K562 (cell line): ENCODE results near the gene PGPEP1. TPM values are rescaled to one million over a fixed set of nuclear protein-coding genes. Genes with fewer than 3 reads are reported as not detected.
A peak's percentile ranks its signal among the peaks of the same experiment; 100 is the strongest.

Experiments
- CAMTA2 ChIP-seq: fragments of 250-450 bp; sonication (Bioruptor Pico); conservative IDR thresholded peaks from 2 replicates; pipeline ENCODE4 v1.5.1; 2022
- NKRF ChIP-seq: fragments of 450-650 bp; IDR thresholded peaks from 2 replicates; pipeline ENCODE4 v1.6.1; 2016; ENCODE audit warnings: borderline replicate concordance
- PBX2 ChIP-seq, 2 experiments: IDR thresholded peaks in 1 of 2; conservative IDR thresholded peaks in 1 of 2; 2 replicates each; pipeline ENCODE4 v1.6.1; 2016; ENCODE audit warnings: low read depth in 2 of 2, mild to moderate bottlenecking in 1 of 2, missing compliant biosample characterization in 1 of 2, missing genetic modification characterization in 1 of 2, moderate library complexity in 1 of 2
- POLR2G ChIP-seq: fragments of 200-400 bp; formaldehyde crosslinking; IDR thresholded peaks from 2 replicates; pipeline ENCODE4 v1.6.1; 2017; ENCODE audit warnings: low read depth, mild to moderate bottlenecking, antibody characterized with exemption, low read length, moderate library complexity
- PTBP1 ChIP-seq: fragments of 200-400 bp; formaldehyde crosslinking; IDR thresholded peaks from 2 replicates; pipeline ENCODE4 v1.6.1; 2017; ENCODE audit warnings: low read depth, low read length
- SOX6 ChIP-seq: fragments of 450-650 bp; IDR thresholded peaks from 2 replicates; pipeline ENCODE4 v1.6.1; 2014; ENCODE audit warnings: mild to moderate bottlenecking
- TFAP4 ChIP-seq: sonication (generic); formaldehyde crosslinking; IDR thresholded peaks from 2 replicates; pipeline ENCODE4 v1.8.0; 2022; ENCODE audit warnings: missing genetic modification reagents, mild to moderate bottlenecking, moderate library complexity, borderline replicate concordance
- THRAP3 ChIP-seq: fragments of 450-650 bp; IDR thresholded peaks from 2 replicates; pipeline ENCODE4 v1.6.1; 2016; ENCODE audit warnings: mild to moderate bottlenecking, inconsistent platforms, borderline replicate concordance
- polyA plus RNA-seq, 8 experiments: library from polyadenylated mRNA; depleted of rRNA in 4 of 8; stranded (reverse) in 5 of 8; unstranded in 3 of 8; fragments of >200 nt; fragmentation: Nextera tagmentation in 2 of 8; fragmentation: Illumina TruSeq in 1 of 8; extraction: Ambion mirVana in 2 of 8; extraction: Trizol in 1 of 8; gene quantifications; 2 replicates each; pipeline versions ENCODE4 v1.2.1 to v1.2.3, GENCODE V29; 2011 to 2014; ENCODE audit warnings: inconsistent platforms in 1 of 8, missing spikeins in 1 of 8
- total RNA-seq, 7 experiments: library from RNA; depleted of rRNA in 6 of 7; stranded (reverse); fragments of >200 nt in 6 of 7; fragmentation: Illumina TruSeq in 2 of 7; extraction: Trizol in 2 of 7; gene quantifications; 2 replicates each; pipeline versions ENCODE4 v1.2.1 to v1.2.3, GENCODE V29; 2011 to 2021; ENCODE audit warnings: low replicate concordance in 1 of 7
- TF ChIP-seq, protein P1 (sequence below): IDR thresholded peaks from 2 replicates; pipeline ENCODE4 v1.6.1; 2012; ENCODE audit warnings: low read depth, low read length, improper control_type of control experiment, borderline replicate concordance

PGPEP1 gene
- total and polyA plus RNA-seq, 9 of the 15 experiments (the other 6 are each of a cell fraction or from before 2014, with no cell fraction given), result 10.0 to 69.6 (median 33.5) TPM

DNA sequence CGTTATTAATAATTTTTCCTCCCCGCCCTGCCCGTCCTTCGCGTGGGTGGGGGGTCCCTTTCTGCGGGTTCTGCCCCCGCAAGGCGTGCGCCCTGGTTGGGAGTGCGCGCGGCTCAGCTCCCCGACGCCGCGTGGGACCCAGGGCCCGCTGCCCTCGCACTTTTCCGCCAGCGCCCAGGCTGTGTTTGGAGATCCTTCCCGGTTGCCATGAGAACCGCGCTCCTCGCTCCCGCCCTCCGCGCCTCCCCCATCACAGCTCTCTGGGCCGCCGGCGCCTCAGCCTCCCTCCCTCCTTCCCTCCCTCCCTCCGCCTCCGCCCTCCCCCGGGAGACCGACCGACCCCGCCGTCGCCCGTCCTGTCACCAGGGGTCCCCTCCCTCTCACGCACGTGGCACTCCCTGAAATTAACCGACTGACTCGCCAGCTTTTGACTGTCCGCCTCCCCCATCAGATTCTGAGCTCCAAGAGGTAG is 76.4 kb downstream of the PGPEP1 start (continued):
- TF ChIP-seq TFAP4 (CRISPR knock-in tag) (peak; percentile 66), POLR2G (peak; percentile 56), NKRF (peak; percentile 68; the same call in 1 of the 2 replicates), PBX2 (CRISPR knock-in tag; IDR thresholded peaks at IDR 0.05; ENCODE audit: low read depth) (no peak), PBX2 (tag; conservative IDR thresholded peaks at IDR 0.05; ENCODE audit: low read depth) (no peak), THRAP3 (no peak), CAMTA2 (CRISPR knock-in tag) (no peak), PTBP1 (peak; percentile 10; the same call in 1 of the 2 replicates), SOX6 (no peak)
- TF ChIP-seq, protein P1, sequence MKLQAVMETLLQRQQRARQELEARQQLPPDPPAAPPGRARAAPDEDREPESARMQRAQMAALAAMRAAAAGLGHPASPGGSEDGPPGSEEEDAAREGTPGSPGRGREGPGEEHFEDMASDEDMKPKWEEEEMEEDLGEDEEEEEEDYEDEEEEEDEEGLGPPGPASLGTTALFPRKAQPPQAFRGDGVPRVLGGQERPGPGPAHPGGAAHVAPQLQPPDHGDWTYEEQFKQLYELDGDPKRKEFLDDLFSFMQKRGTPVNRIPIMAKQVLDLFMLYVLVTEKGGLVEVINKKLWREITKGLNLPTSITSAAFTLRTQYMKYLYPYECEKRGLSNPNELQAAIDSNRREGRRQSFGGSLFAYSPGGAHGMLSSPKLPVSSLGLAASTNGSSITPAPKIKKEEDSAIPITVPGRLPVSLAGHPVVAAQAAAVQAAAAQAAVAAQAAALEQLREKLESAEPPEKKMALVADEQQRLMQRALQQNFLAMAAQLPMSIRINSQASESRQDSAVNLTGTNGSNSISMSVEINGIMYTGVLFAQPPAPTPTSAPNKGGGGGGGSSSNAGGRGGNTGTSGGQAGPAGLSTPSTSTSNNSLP, result 0 out of 2 replicates have a peak, but pooled peaks have one; percentile 27
